HepG2 (cell line): ENCODE measurements around the gene SFXN5. TPM values are rescaled to one million over a fixed set of nuclear protein-coding genes. Genes with fewer than 3 reads are reported as not detected.

ENCODE experiments used
- FOXK2 ChIP-seq: fragments of 450-650 bp; IDR thresholded peaks from 2 replicates; pipeline ENCODE4 v1.6.1; 2016
- REXO4 ChIP-seq: sonication (generic); formaldehyde crosslinking; IDR thresholded peaks from 2 replicates; pipeline ENCODE4 v1.8.0; 2022; ENCODE audit warnings: missing genetic modification reagents, mild to moderate bottlenecking, borderline replicate concordance
- TBL1XR1 ChIP-seq: fragments of 150-350 bp; IDR thresholded peaks from 2 replicates; pipeline ENCODE4 v1.6.1; 2014; ENCODE audit warnings: borderline replicate concordance, low read length; ENCODE audit not compliant: partially characterized antibody
- TBX2 ChIP-seq: sonication (generic); formaldehyde crosslinking; IDR thresholded peaks from 2 replicates; pipeline ENCODE4 v1.5.0; 2020; ENCODE audit warnings: missing genetic modification reagents, mild to moderate bottlenecking, borderline replicate concordance
- ZNF670 ChIP-seq: sonication (generic); formaldehyde crosslinking; IDR thresholded peaks from 2 replicates; pipeline ENCODE4 v1.8.0; 2022; ENCODE audit warnings: mild to moderate bottlenecking, missing genetic modification reagents, borderline replicate concordance
- ZNF816 ChIP-seq: sonication (generic); formaldehyde crosslinking; IDR thresholded peaks from 2 replicates; pipeline ENCODE4 v1.8.0; 2022; ENCODE audit warnings: missing genetic modification reagents, mild to moderate bottlenecking, borderline replicate concordance
- polyA plus RNA-seq, 8 experiments: library from polyadenylated mRNA; depleted of rRNA in 3 of 8; stranded (reverse) in 7 of 8; unstranded in 1 of 8; fragments of >200 nt; fragmentation: Illumina TruSeq in 4 of 8; extraction: Trizol in 4 of 8; gene quantifications; 2 replicates each; pipeline versions ENCODE4 v1.2.1 to v1.2.3, GENCODE V29; 2011 to 2016; ENCODE audit warnings: low read depth in 4 of 8, missing spikeins in 1 of 8, mixed read lengths in 1 of 8; ENCODE audit not compliant: insufficient read depth in 1 of 8
- total RNA-seq, 5 experiments: library from RNA; depleted of rRNA; stranded (reverse); fragments of >200 nt; fragmentation: Illumina TruSeq; extraction: Trizol; gene quantifications; 2 replicates each; pipeline ENCODE4 v1.2.3, GENCODE V29; 2016; ENCODE audit warnings: low read depth in 1 of 5
- TF ChIP-seq, protein P1 (sequence below): sonication (generic); formaldehyde crosslinking; IDR thresholded peaks from 2 replicates; pipeline ENCODE4 v1.5.1; 2020; ENCODE audit warnings: missing genetic modification reagents, mild to moderate bottlenecking, borderline replicate concordance
- TF ChIP-seq, protein P2 (sequence below): sonication (generic); formaldehyde crosslinking; IDR thresholded peaks from 2 replicates; pipeline ENCODE4 v1.4.0; 2020; ENCODE audit warnings: mild to moderate bottlenecking, missing genetic modification reagents
- TF ChIP-seq, protein P3 (sequence below): IDR thresholded peaks from 2 replicates; pipeline ENCODE4 v1.6.1; 2016; ENCODE audit warnings: missing genetic modification reagents, missing compliant biosample characterization
- TF ChIP-seq, protein P4 (sequence below): sonication (generic); formaldehyde crosslinking; conservative IDR thresholded peaks from 2 replicates; pipeline ENCODE4 v1.4.0; 2020; ENCODE audit warnings: mild to moderate bottlenecking, missing genetic modification reagents, moderate library complexity
- TF ChIP-seq, protein P5 (sequence below), 2 experiments: fragments of 450-650 bp in 1 of 2; sonication (generic) in 1 of 2; formaldehyde crosslinking; IDR thresholded peaks; 2 replicates each; pipeline versions ENCODE4 v1.5.0 to v1.8.0; 2020 to 2022; ENCODE audit warnings: mild to moderate bottlenecking in 1 of 2, missing genetic modification reagents in 1 of 2
- TF ChIP-seq, protein P6 (sequence below): sonication (generic); formaldehyde crosslinking; IDR thresholded peaks from 2 replicates; pipeline ENCODE4 v1.4.0; 2020; ENCODE audit warnings: missing genetic modification reagents; ENCODE audit errors: not compliant biosample characterization
- TF ChIP-seq, protein P7 (sequence below): sonication (generic); formaldehyde crosslinking; IDR thresholded peaks from 2 replicates; pipeline ENCODE4 v1.4.0; 2020; ENCODE audit warnings: missing genetic modification reagents

SFXN5 gene
- total and polyA plus RNA-seq, 2 of the 13 experiments (the other 11 are each of a cell fraction or from before 2014, with no cell fraction given): 34.9 to 37.4 TPM

DNA sequence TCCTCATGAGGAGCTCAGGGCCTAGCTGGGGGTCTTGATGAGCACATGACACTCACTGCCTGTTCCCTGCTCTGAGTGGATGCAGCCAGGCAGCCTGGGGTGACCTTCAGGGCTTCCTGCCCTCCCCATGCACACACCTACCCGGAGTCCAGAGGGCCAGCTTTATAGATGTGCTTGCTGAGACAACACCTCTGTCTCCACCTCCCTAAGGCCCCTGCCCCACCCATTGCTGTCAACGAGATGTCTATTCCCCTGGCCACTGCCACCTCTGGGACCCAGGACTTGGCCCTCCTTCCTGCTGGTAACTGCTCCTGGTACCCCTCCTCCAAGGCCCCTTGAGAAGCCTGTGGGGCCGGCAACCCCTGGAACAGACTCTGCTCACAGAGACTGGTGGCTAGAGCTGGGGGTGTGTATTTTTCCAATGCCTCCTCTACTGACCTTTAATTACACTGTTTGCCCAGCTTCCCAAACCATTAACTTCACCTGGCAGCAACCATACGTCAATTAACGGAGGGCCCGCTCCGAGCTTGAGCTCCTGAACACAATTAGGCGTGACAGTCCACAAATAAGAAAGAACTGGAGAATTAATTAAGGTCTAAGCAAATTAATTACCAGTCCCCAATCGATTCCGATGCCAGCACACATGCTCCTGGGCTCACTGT lies 87.9 kb downstream of the SFXN5 start (continued):
- TF ChIP-seq, protein P1, sequence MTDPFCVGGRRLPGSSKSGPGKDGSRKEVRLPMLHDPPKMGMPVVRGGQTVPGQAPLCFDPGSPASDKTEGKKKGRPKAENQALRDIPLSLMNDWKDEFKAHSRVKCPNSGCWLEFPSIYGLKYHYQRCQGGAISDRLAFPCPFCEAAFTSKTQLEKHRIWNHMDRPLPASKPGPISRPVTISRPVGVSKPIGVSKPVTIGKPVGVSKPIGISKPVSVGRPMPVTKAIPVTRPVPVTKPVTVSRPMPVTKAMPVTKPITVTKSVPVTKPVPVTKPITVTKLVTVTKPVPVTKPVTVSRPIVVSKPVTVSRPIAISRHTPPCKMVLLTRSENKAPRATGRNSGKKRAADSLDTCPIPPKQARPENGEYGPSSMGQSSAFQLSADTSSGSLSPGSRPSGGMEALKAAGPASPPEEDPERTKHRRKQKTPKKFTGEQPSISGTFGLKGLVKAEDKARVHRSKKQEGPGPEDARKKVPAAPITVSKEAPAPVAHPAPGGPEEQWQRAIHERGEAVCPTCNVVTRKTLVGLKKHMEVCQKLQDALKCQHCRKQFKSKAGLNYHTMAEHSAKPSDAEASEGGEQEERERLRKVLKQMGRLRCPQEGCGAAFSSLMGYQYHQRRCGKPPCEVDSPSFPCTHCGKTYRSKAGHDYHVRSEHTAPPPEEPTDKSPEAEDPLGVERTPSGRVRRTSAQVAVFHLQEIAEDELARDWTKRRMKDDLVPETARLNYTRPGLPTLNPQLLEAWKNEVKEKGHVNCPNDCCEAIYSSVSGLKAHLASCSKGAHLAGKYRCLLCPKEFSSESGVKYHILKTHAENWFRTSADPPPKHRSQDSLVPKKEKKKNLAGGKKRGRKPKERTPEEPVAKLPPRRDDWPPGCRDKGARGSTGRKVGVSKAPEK (CRISPR knock-in tag): no peak
- TF ChIP-seq, protein P2, sequence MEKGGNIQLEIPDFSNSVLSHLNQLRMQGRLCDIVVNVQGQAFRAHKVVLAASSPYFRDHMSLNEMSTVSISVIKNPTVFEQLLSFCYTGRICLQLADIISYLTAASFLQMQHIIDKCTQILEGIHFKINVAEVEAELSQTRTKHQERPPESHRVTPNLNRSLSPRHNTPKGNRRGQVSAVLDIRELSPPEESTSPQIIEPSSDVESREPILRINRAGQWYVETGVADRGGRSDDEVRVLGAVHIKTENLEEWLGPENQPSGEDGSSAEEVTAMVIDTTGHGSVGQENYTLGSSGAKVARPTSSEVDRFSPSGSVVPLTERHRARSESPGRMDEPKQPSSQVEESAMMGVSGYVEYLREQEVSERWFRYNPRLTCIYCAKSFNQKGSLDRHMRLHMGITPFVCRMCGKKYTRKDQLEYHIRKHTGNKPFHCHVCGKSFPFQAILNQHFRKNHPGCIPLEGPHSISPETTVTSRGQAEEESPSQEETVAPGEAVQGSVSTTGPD (CRISPR knock-in tag): no peak
- TF ChIP-seq, protein P3, sequence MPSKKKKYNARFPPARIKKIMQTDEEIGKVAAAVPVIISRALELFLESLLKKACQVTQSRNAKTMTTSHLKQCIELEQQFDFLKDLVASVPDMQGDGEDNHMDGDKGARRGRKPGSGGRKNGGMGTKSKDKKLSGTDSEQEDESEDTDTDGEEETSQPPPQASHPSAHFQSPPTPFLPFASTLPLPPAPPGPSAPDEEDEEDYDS: 0 out of 2 replicates have a peak, but pooled peaks have one; percentile 43
- TF ChIP-seq, protein P4, sequence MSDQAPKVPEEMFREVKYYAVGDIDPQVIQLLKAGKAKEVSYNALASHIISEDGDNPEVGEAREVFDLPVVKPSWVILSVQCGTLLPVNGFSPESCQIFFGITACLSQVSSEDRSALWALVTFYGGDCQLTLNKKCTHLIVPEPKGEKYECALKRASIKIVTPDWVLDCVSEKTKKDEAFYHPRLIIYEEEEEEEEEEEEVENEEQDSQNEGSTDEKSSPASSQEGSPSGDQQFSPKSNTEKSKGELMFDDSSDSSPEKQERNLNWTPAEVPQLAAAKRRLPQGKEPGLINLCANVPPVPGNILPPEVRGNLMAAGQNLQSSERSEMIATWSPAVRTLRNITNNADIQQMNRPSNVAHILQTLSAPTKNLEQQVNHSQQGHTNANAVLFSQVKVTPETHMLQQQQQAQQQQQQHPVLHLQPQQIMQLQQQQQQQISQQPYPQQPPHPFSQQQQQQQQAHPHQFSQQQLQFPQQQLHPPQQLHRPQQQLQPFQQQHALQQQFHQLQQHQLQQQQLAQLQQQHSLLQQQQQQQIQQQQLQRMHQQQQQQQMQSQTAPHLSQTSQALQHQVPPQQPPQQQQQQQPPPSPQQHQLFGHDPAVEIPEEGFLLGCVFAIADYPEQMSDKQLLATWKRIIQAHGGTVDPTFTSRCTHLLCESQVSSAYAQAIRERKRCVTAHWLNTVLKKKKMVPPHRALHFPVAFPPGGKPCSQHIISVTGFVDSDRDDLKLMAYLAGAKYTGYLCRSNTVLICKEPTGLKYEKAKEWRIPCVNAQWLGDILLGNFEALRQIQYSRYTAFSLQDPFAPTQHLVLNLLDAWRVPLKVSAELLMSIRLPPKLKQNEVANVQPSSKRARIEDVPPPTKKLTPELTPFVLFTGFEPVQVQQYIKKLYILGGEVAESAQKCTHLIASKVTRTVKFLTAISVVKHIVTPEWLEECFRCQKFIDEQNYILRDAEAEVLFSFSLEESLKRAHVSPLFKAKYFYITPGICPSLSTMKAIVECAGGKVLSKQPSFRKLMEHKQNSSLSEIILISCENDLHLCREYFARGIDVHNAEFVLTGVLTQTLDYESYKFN: 0 out of 2 replicates have a peak, but pooled peaks have one; percentile 38
- TF ChIP-seq, protein P5, sequence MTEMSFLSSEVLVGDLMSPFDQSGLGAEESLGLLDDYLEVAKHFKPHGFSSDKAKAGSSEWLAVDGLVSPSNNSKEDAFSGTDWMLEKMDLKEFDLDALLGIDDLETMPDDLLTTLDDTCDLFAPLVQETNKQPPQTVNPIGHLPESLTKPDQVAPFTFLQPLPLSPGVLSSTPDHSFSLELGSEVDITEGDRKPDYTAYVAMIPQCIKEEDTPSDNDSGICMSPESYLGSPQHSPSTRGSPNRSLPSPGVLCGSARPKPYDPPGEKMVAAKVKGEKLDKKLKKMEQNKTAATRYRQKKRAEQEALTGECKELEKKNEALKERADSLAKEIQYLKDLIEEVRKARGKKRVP (CRISPR knock-in tag; IDR thresholded peaks at IDR 0.05): no peak
- TF ChIP-seq ZNF816 (no peak), REXO4 (CRISPR knock-in tag) (no peak), TBL1XR1 (no peak), ZNF670 (CRISPR knock-in tag) (no peak), TBX2 (CRISPR knock-in tag) (peak; percentile 61; the same call in 1 of the 2 replicates), FOXK2 (no peak)
- TF ChIP-seq, protein P6, sequence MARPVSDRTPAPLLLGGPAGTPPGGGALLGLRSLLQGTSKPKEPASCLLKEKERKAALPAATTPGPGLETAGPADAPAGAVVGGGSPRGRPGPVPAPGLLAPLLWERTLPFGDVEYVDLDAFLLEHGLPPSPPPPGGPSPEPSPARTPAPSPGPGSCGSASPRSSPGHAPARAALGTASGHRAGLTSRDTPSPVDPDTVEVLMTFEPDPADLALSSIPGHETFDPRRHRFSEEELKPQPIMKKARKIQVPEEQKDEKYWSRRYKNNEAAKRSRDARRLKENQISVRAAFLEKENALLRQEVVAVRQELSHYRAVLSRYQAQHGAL (CRISPR knock-in tag): no peak
- TF ChIP-seq, protein P7, sequence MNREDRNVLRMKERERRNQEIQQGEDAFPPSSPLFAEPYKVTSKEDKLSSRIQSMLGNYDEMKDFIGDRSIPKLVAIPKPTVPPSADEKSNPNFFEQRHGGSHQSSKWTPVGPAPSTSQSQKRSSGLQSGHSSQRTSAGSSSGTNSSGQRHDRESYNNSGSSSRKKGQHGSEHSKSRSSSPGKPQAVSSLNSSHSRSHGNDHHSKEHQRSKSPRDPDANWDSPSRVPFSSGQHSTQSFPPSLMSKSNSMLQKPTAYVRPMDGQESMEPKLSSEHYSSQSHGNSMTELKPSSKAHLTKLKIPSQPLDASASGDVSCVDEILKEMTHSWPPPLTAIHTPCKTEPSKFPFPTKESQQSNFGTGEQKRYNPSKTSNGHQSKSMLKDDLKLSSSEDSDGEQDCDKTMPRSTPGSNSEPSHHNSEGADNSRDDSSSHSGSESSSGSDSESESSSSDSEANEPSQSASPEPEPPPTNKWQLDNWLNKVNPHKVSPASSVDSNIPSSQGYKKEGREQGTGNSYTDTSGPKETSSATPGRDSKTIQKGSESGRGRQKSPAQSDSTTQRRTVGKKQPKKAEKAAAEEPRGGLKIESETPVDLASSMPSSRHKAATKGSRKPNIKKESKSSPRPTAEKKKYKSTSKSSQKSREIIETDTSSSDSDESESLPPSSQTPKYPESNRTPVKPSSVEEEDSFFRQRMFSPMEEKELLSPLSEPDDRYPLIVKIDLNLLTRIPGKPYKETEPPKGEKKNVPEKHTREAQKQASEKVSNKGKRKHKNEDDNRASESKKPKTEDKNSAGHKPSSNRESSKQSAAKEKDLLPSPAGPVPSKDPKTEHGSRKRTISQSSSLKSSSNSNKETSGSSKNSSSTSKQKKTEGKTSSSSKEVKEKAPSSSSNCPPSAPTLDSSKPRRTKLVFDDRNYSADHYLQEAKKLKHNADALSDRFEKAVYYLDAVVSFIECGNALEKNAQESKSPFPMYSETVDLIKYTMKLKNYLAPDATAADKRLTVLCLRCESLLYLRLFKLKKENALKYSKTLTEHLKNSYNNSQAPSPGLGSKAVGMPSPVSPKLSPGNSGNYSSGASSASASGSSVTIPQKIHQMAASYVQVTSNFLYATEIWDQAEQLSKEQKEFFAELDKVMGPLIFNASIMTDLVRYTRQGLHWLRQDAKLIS (CRISPR knock-in tag): no peak
